Endothelial cell of umbilical vein (primary cell): ENCODE results near the gene ANKRD50. TPM values are rescaled to one million over a fixed set of nuclear protein-coding genes. Genes with fewer than 3 reads are reported as not detected.

Experiments used
- BruUV-seq: library from RNA; stranded (reverse); fragments of 400-500 nt; replicated peaks from 2 replicates; lab custom pipeline; 2021; lab: Mats Ljungman, UMichigan
- CTCF ChIA-PET: fragments of 300-600, 350-600 bp; sonication (Branson Sonifier 250); formaldehyde crosslinking; loops from one replicate; lab custom pipeline; 2021; ENCODE audit warnings: antibody characterized with exemption, inconsistent platforms; lab: Charles Lee
- POLR2A ChIA-PET: fragments of 300-600, 350-600 bp; sonication (Branson Sonifier 250); formaldehyde crosslinking; loops from one replicate; lab custom pipeline; 2021; ENCODE audit warnings: antibody characterized with exemption, inconsistent platforms; lab: Charles Lee
- DNase-seq: peaks from one replicate; pipeline ENCODE4 v3.0.0-alpha.2; 2011; ENCODE audit warnings: low read depth, low spot score
- FAIRE-seq: peaks from 2 replicates; lab custom pipeline; 2011; peaks lifted over from hg19 to GRCh38; lab: Jason Lieb, UNC
- H2AFZ ChIP-seq: 2 replicates; pipeline ENCODE4 v1.6.0; 2012; ENCODE audit warnings: low read depth, low read length, control low read depth, inconsistent platforms
- H3K27ac ChIP-seq: 2 replicates; pipeline ENCODE4 v1.5.1; 2011; ENCODE audit warnings: low read depth, mild to moderate bottlenecking, control low read depth, low read length, moderate library complexity; ENCODE audit not compliant: insufficient read depth
- H3K27me3 ChIP-seq, 2 experiments: 2 replicates each; pipeline versions ENCODE4 v1.6.0 to v1.6.1; 2011; ENCODE audit warnings: low read length in 2 of 2, mixed read lengths in 1 of 2; ENCODE audit not compliant: control insufficient read depth in 2 of 2, insufficient read depth in 2 of 2
- H3K36me3 ChIP-seq, 2 experiments: 2 replicates in 1 of 2; 3 replicates in 1 of 2; pipeline ENCODE4 v1.5.1; 2011; ENCODE audit warnings: low read length in 2 of 2, mild to moderate bottlenecking in 1 of 2, moderate library complexity in 1 of 2; ENCODE audit not compliant: control insufficient read depth in 2 of 2, insufficient read depth in 2 of 2; ENCODE audit errors: extremely low read depth in 1 of 2
- H3K4me1 ChIP-seq: 3 replicates; pipeline ENCODE4 v1.5.1; 2011; ENCODE audit warnings: mild to moderate bottlenecking, low read length; ENCODE audit not compliant: control insufficient read depth, insufficient read depth; ENCODE audit errors: extremely low read depth
- H3K4me2 ChIP-seq: 2 replicates; pipeline ENCODE4 v1.6.1; 2011; ENCODE audit warnings: low read length, control low read depth, mixed read lengths; ENCODE audit not compliant: insufficient read depth
- H3K4me3 ChIP-seq, 3 experiments: fragments of 200-600 bp in 1 of 3; sonication (generic), shearing (Covaris generic) in 1 of 3; replicated peaks in 1 of 3; 2 replicates each; pipeline ENCODE4 v1.5.1; 2011 to 2016; ENCODE audit warnings: control low read depth in 3 of 3, low read length in 3 of 3, mild to moderate bottlenecking in 2 of 3, inconsistent platforms in 1 of 3, low read depth in 1 of 3, moderate library complexity in 1 of 3; ENCODE audit not compliant: insufficient read depth in 1 of 3
- H3K79me2 ChIP-seq: 2 replicates; pipeline ENCODE4 v1.6.0; 2012; ENCODE audit warnings: low read length, inconsistent platforms; ENCODE audit not compliant: control insufficient read depth, insufficient read depth
- H3K9ac ChIP-seq: replicated peaks from 2 replicates; pipeline ENCODE3; 2011; ENCODE audit warnings: low read length, control low read depth; ENCODE audit not compliant: insufficient read depth; ENCODE audit errors: extremely low read depth
- H3K9me1 ChIP-seq: replicated peaks from 3 replicates; pipeline ENCODE4 v1.6.0; 2011; ENCODE audit warnings: mild to moderate bottlenecking, low read length; ENCODE audit not compliant: control insufficient read depth, insufficient read depth; ENCODE audit errors: extremely low read depth
- H3K9me3 ChIP-seq: replicated peaks from 2 replicates; pipeline ENCODE4 v1.5.1; 2012; ENCODE audit warnings: low read length, inconsistent platforms; ENCODE audit not compliant: control insufficient read depth, insufficient read depth
- H4K20me1 ChIP-seq: replicated peaks from 2 replicates; pipeline ENCODE3; 2011; ENCODE audit warnings: mild to moderate bottlenecking, low read length; ENCODE audit not compliant: control insufficient read depth, insufficient read depth; ENCODE audit errors: extremely low read depth
- EZH2 ChIP-seq: IDR thresholded peaks from 2 replicates; pipeline ENCODE4 v1.6.1; 2012; ENCODE audit warnings: borderline replicate concordance, low read depth, mild to moderate bottlenecking, moderate library complexity, low read length, inconsistent platforms; ENCODE audit not compliant: severe bottlenecking
- FOS ChIP-seq: IDR thresholded peaks from 2 replicates; pipeline ENCODE4 v1.6.1; 2011; ENCODE audit warnings: mild to moderate bottlenecking, low read length, moderate library complexity, borderline replicate concordance; ENCODE audit not compliant: insufficient read depth
- GATA2 ChIP-seq: IDR thresholded peaks from 2 replicates; pipeline ENCODE4 v1.7.0; 2011; ENCODE audit warnings: low read depth, mild to moderate bottlenecking, moderate library complexity, mixed read lengths, low read length; ENCODE audit not compliant: insufficient read length, insufficient read depth
- JUN ChIP-seq: IDR thresholded peaks from 2 replicates; pipeline ENCODE4 v1.6.1; 2011; ENCODE audit warnings: borderline replicate concordance, low read depth; ENCODE audit not compliant: insufficient read length, insufficient read depth
- MYC ChIP-seq: IDR thresholded peaks from one replicate; pipeline ENCODE4 v1.6.1; 2011; ENCODE audit warnings: mild to moderate bottlenecking, low read depth, low read length
- POLR2A ChIP-seq: IDR thresholded peaks from 2 replicates; pipeline ENCODE4 v1.6.1; 2012; ENCODE audit warnings: low read depth, mild to moderate bottlenecking, control low read depth, low read length
- POLR2AphosphoS5 ChIP-seq: IDR thresholded peaks from 2 replicates; pipeline ENCODE4 v1.6.1; 2012; ENCODE audit warnings: low read depth, mild to moderate bottlenecking, control low read depth, low read length, moderate library complexity; ENCODE audit not compliant: insufficient read depth
- dilution Hi-C: fragments of 300-500 bp; cut with MboI; formaldehyde crosslinking; loops from one replicate; pipeline ENCODE4 v1.15.0; 2019; ENCODE audit warnings: low sequenced_read_pairs; ENCODE audit not compliant: extremely low pct_ligation_motif_present
- intact Hi-C: fragments of 100-400 bp; cut with micrococcal nuclease; formaldehyde crosslinking; loops from one replicate; pipeline ENCODE4 v1.10.0; 2022
- polyA plus RNA-seq, 4 experiments: library from polyadenylated mRNA; depleted of rRNA in 3 of 4; stranded (reverse) in 3 of 4; unstranded in 1 of 4; fragments of >200 nt; gene quantifications; 2 replicates each; pipeline versions ENCODE4 v1.2.1 to v1.2.3, GENCODE V29; 2011 to 2012; ENCODE audit warnings: missing spikeins in 1 of 4
- total RNA-seq: library from RNA; stranded (reverse); gene quantifications from 2 replicates; pipeline ENCODE4 v1.2.3, GENCODE V29; 2021
- TF ChIP-seq, protein P1 (sequence below), 2 donors: IDR thresholded peaks; 1 replicate in 1 of 2; 2 replicates in 1 of 2; pipeline ENCODE4 v1.5.1; 2011; ENCODE audit warnings: low read length in 2 of 2, mild to moderate bottlenecking in 2 of 2, moderate library complexity in 2 of 2, control low read depth in 1 of 2, inconsistent platforms in 1 of 2, low read depth in 1 of 2; ENCODE audit not compliant: insufficient read depth in 1 of 2; ENCODE audit errors: extremely low read depth in 1 of 2
- TF ChIP-seq, protein P2 (sequence below): IDR thresholded peaks from 2 replicates; pipeline ENCODE4 v1.6.1; 2011; ENCODE audit not compliant: insufficient read depth, insufficient read length

Gene ANKRD50
- total and polyA plus RNA-seq, 2 donors (not counting 3 experiments of a cell fraction or from before 2014, with no cell fraction given): 24.5 to 63.6 TPM

DNA sequence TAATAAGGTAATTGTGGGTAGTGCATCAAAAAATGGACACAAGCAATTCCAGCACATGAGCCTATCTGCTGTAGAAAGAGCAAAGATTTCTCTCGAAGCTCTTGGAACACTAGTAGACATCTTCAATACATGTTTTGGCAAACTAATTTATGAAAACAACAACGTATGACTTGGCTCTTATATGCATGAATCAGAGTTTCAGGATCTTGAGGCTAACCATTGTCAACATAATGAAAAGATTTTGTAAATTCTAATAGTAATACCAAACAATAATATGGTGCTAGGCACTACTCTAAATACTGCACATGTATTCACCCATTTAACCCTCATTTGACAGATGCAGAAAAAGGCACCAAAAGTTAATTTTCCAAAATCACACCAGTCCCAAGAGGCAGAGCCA is 25.1 kb upstream of the ANKRD50 start:
- POLR2A ChIA-PET: no interaction called here
- Histone ChIP-seq H3K4me2 (no peak overlapping the region), H3K36me3 (no peaks in the 10 kb centered on the region), H4K20me1 (no peaks in the 10 kb centered on the region), H3K9me3 (no peaks in the 10 kb centered on the region), H3K9me1 (no peaks in the 10 kb centered on the region), H3K9ac (no peak overlapping the region), H2AFZ (no peak overlapping the region), H3K4me3 (no peak overlapping the region), H3K79me2 (no peaks in the 10 kb centered on the region), H3K27me3 (no peaks in the 10 kb centered on the region), H3K4me1 (no peaks in the 10 kb centered on the region), H3K27ac (no peak overlapping the region)
- TF ChIP-seq, protein P1, sequence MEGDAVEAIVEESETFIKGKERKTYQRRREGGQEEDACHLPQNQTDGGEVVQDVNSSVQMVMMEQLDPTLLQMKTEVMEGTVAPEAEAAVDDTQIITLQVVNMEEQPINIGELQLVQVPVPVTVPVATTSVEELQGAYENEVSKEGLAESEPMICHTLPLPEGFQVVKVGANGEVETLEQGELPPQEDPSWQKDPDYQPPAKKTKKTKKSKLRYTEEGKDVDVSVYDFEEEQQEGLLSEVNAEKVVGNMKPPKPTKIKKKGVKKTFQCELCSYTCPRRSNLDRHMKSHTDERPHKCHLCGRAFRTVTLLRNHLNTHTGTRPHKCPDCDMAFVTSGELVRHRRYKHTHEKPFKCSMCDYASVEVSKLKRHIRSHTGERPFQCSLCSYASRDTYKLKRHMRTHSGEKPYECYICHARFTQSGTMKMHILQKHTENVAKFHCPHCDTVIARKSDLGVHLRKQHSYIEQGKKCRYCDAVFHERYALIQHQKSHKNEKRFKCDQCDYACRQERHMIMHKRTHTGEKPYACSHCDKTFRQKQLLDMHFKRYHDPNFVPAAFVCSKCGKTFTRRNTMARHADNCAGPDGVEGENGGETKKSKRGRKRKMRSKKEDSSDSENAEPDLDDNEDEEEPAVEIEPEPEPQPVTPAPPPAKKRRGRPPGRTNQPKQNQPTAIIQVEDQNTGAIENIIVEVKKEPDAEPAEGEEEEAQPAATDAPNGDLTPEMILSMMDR (IDR thresholded peaks at IDR 0.05; ENCODE audit: extremely low read depth in 1 of 2, insufficient read depth in 1 of 2, low read depth in 1 of 2, low read length in 2 of 2): no peak
- TF ChIP-seq EZH2 (no peak), POLR2A (no peak), GATA2 (no peak), JUN (no peak), POLR2AphosphoS5 (no peak), MYC (no peak), FOS (no peak)
- TF ChIP-seq, protein P2, sequence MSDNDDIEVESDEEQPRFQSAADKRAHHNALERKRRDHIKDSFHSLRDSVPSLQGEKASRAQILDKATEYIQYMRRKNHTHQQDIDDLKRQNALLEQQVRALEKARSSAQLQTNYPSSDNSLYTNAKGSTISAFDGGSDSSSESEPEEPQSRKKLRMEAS: no peak
- no peak for FAIRE-seq
- DNase-seq: no peak
- no TSS peak for BruUV-seq
- intact Hi-C loops: no loop called here
- CTCF ChIA-PET: no interaction called here
- dilution Hi-C loops: no loop called here
